ENCODE results near the gene CREB5. TPM values are rescaled to one million over a fixed set of nuclear protein-coding genes. Genes with fewer than 3 reads are reported as not detected.

CREB5 gene
- total and polyA plus RNA-seq, 7 donors, result 0.86 to 33.8 (median 16.6) TPM

GRCh38 chr7:28497009-28497408 is 84.7 kb downstream of the CREB5 start:
- Histone ChIP-seq H3K36me3 (ENCODE audit: insufficient read depth in 1 of 2, low read depth in 1 of 2) (no peaks in the 10 kb centered on the region), H3K4me1 (no peaks in the 10 kb centered on the region), H3K27me3 (ENCODE audit: insufficient read depth in 3 of 3, low read length in 2 of 3) (no peaks in the 10 kb centered on the region), H3K4me3 (no peak overlapping the region), H3K27ac (no peak overlapping the region), H3K9me3 (no peaks in the 10 kb centered on the region)
- 46 to 59% (median 46%) methylated on average over 2 of the region's 2 CpGs for WGBS, 3 donors
- no peak for DNase-seq
- no peak for ATAC-seq
- intact Hi-C loops (cut with DNase I), result no loop called here
- TF ChIP-seq, protein P1, sequence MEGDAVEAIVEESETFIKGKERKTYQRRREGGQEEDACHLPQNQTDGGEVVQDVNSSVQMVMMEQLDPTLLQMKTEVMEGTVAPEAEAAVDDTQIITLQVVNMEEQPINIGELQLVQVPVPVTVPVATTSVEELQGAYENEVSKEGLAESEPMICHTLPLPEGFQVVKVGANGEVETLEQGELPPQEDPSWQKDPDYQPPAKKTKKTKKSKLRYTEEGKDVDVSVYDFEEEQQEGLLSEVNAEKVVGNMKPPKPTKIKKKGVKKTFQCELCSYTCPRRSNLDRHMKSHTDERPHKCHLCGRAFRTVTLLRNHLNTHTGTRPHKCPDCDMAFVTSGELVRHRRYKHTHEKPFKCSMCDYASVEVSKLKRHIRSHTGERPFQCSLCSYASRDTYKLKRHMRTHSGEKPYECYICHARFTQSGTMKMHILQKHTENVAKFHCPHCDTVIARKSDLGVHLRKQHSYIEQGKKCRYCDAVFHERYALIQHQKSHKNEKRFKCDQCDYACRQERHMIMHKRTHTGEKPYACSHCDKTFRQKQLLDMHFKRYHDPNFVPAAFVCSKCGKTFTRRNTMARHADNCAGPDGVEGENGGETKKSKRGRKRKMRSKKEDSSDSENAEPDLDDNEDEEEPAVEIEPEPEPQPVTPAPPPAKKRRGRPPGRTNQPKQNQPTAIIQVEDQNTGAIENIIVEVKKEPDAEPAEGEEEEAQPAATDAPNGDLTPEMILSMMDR (IDR thresholded peaks at IDR 0.05), result no peak

DNA sequence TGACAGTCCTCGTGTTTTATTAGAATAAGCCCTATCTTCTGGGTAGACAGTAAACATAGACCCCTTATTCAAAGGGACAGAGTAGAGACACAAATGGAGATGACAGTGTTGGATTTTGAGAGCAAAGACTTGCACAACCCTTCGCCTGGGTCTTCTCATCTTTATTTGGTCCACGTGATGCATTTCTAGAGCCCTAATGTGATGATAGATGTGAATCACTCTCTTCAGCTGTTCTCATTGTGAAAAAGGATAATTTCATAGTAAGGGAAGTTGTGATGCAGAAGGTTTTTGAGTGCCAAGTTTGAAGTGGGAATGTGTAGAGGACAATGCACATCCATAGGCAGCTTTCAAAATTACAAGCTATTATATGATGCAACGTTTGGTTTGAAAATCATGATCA is 86.3 kb downstream of the CREB5 start:
- intact Hi-C loops (cut with DNase I), result no loop called here
- WGBS, 3 donors, result 77 to 88% (median 83%) methylated on average over 4 of the region's 4 CpGs
- Histone ChIP-seq H3K27ac (no peak overlapping the region), H3K36me3 (ENCODE audit: insufficient read depth in 1 of 2, low read depth in 1 of 2) (no peaks in the 10 kb centered on the region), H3K9me3 (no peaks in the 10 kb centered on the region), H3K4me3 (no peak overlapping the region), H3K27me3 (ENCODE audit: insufficient read depth in 3 of 3, low read length in 2 of 3) (no peaks in the 10 kb centered on the region), H3K4me1 (no peaks in the 10 kb centered on the region)
- ATAC-seq, result no peak
- TF ChIP-seq, protein P1 (IDR thresholded peaks at IDR 0.05), result no peak
- DNase-seq, result no peak

- TF ChIP-seq, protein P1 (IDR thresholded peaks at IDR 0.05), result no peak
- no peaks in the 10 kb centered on the region for H3K36me3 ChIP-seq (ENCODE audit: insufficient read depth in 1 of 2, low read depth in 1 of 2)
- H3K9me3 ChIP-seq, result no peaks in the 10 kb centered on the region
- H3K4me3 ChIP-seq, result no peak overlapping the region
- no peaks in the 10 kb centered on the region for H3K4me1 ChIP-seq
- 65 to 99% (median 85%) methylated on average over 5 of the region's 5 CpGs for WGBS, 3 donors
- no peaks in the 10 kb centered on the region for H3K27me3 ChIP-seq (ENCODE audit: insufficient read depth in 3 of 3, low read length in 2 of 3)
- DNase-seq (no peak), ATAC-seq (no peak)
- H3K27ac ChIP-seq, result no peak overlapping the region
- intact Hi-C loops (cut with DNase I), result loop anchor here in 1 of 2 donors (5.0 kb wide), 1 partner anchor 43 kb away; no protein-coding TSS in a partner anchor
These were observed 87.8 kb downstream of the CREB5 start for GRCh38 chr7:28500138-28500537.

GRCh38 chr7:28502408-28502807 is 90.1 kb downstream of the CREB5 start:
- Histone ChIP-seq H3K4me1 (no peaks in the 10 kb centered on the region), H3K36me3 (ENCODE audit: insufficient read depth in 1 of 2, low read depth in 1 of 2) (no peaks in the 10 kb centered on the region), H3K4me3 (no peak overlapping the region), H3K27ac (no peak overlapping the region), H3K9me3 (no peaks in the 10 kb centered on the region), H3K27me3 (ENCODE audit: insufficient read depth in 3 of 3, low read length in 2 of 3) (no peaks in the 10 kb centered on the region)
- ATAC-seq, result no peak
- no peak for DNase-seq
- intact Hi-C loops (cut with DNase I), result loop anchor here in 1 of 2 donors (5.0 kb wide), 1 partner anchor 45 kb away; no protein-coding TSS in a partner anchor
- 94 to 98% (median 94%) methylated on average over 1 of the region's 1 CpG for WGBS, 3 donors
- TF ChIP-seq, protein P1 (IDR thresholded peaks at IDR 0.05), result no peak

- Histone ChIP-seq H3K4me3 (no peak overlapping the region), H3K9me3 (no peaks in the 10 kb centered on the region), H3K27ac (no peak overlapping the region), H3K4me1 (no peaks in the 10 kb centered on the region), H3K27me3 (ENCODE audit: insufficient read depth in 3 of 3, low read length in 2 of 3) (no peaks in the 10 kb centered on the region), H3K36me3 (ENCODE audit: insufficient read depth in 1 of 2, low read depth in 1 of 2) (no peaks in the 10 kb centered on the region)
- ATAC-seq (no peak), DNase-seq (no peak)
- 71 to 86% (median 76%) methylated on average over 3 of the region's 3 CpGs for whole genome bisulfite sequencing, 3 donors
- TF ChIP-seq, protein P1 (IDR thresholded peaks at IDR 0.05), result no peak
- intact Hi-C loops (cut with DNase I), result loop anchor here in 1 of 2 donors (5.0 kb wide), 1 partner anchor 46 kb away; no protein-coding TSS in a partner anchor
These were observed 91.1 kb downstream of the CREB5 start for GRCh38 chr7:28503396-28503795.

All from psoas muscle (tissue), 8 donors.